Cerebellar cortex (tissue), 1 donor: ENCODE measurements around the gene IBA57.
"Not testable (repeated sequence)": the region's sequence is repeated elsewhere in the genome, so short reads cannot be mapped to it uniquely, and the experiment has no call there.

Experiments used
- DNase-seq: peaks from one replicate; pipeline ENCODE4 v3.0.0-alpha.2; 2015; ENCODE audit warnings: low spot score

The IBA57 gene

GRCh38 chr1:228226956-228227791 lies 61.6 kb downstream of the IBA57 start:
- no peak for DNase-seq

GRCh38 chr1:228228147-228228546 lies 62.5 kb downstream of the IBA57 start:
- DNase-seq = not testable (repeated sequence)

GRCh38 chr1:228228601-228229074 lies 63.0 kb downstream of the IBA57 start:
- no peak for DNase-seq

- no peak for DNase-seq
Observed at GRCh38 chr1:228231189-228231588, 65.6 kb downstream of the IBA57 start.
